ENCODE measurements around the gene PXK.

PXK gene

GRCh38 chr3:58408906-58409305, 76.2 kb downstream of the PXK start:
- intact Hi-C loops (cut with DNase I) = no loop called here

GRCh38 chr3:58409663-58410062, 77.0 kb downstream of the PXK start:
- intact Hi-C loops (cut with DNase I) = loop anchor here (10.0 kb wide), 2 partner anchors 125 to 225 kb away; partner anchors contain the start of gene ACOX2
- DNase-seq = no peak

More at GRCh38 chr3:58408906-58409305, 76.2 kb downstream of the PXK start:
- DNase-seq = peak in 1 of 10 donors; percentile 45

GRCh38 chr3:58411036-58411435, 78.3 kb downstream of the PXK start:
- intact Hi-C loops (cut with DNase I) = loop anchor here (10.0 kb wide), 2 partner anchors 124 to 226 kb away; partner anchors contain the start of gene ACOX2
- peak in 1 of 10 donors; percentile 51 for DNase-seq

GRCh38 chr3:58411851-58412830, 79.4 kb downstream of the PXK start:
- no peak for DNase-seq
- intact Hi-C loops (cut with DNase I) = loop anchor here (10.0 kb wide), 2 partner anchors 123 to 227 kb away; partner anchors contain the start of gene ACOX2

- intact Hi-C loops (cut with DNase I) = loop anchor here (2.0 to 10.0 kb wide), 3 partner anchors 82 to 230 kb away; partner anchors contain the start of genes ACOX2 and PXK
- DNase-seq = peak in 3 of 10 donors; percentile 27 to 65 (median 38)
Measured at GRCh38 chr3:58414538-58415197, 82.0 kb downstream of the PXK start.

- DNase-seq = no peak
Measured at GRCh38 chr3:58416191-58416590, 83.5 kb downstream of the PXK start.

GRCh38 chr3:58417075-58417474, 84.4 kb downstream of the PXK start:
- intact Hi-C loops (cut with DNase I) = loop anchor here (10.0 kb wide), 2 partner anchors 118 to 232 kb away; partner anchors contain the start of gene ACOX2
- DNase-seq = no peak

More at GRCh38 chr3:58416191-58416590, 83.5 kb downstream of the PXK start:
- intact Hi-C loops (cut with DNase I) = loop anchor here (10.0 kb wide), 2 partner anchors 119 to 231 kb away; partner anchors contain the start of gene ACOX2

GRCh38 chr3:58418227-58418626, 85.5 kb downstream of the PXK start:
- DNase-seq = no peak
- intact Hi-C loops (cut with DNase I) = loop anchor here (10.0 kb wide), 2 partner anchors 117 to 233 kb away; partner anchors contain the start of gene ACOX2

GRCh38 chr3:58419780-58420507, 87.3 kb downstream of the PXK start:
- DNase-seq = no peak
- intact Hi-C loops (cut with DNase I) = loop anchor here (10.0 kb wide), 2 partner anchors 115 to 235 kb away; partner anchors contain the start of gene ACOX2

- intact Hi-C loops (cut with DNase I) = no loop called here
Measured at GRCh38 chr3:58421004-58421403, 88.3 kb downstream of the PXK start.

GRCh38 chr3:58422756-58423325, 90.1 kb downstream of the PXK start:
- DNase-seq = peak in 1 of 10 donors; percentile 73
- intact Hi-C loops (cut with DNase I) = no loop called here

More at GRCh38 chr3:58421004-58421403, 88.3 kb downstream of the PXK start:
- peak in 1 of 10 donors; percentile 28 for DNase-seq

- DNase-seq = no peak
- intact Hi-C loops (cut with DNase I) = no loop called here
Measured at GRCh38 chr3:58424613-58425012, 91.9 kb downstream of the PXK start.

- no peak for DNase-seq
Measured at GRCh38 chr3:58425782-58426181, 93.1 kb downstream of the PXK start.

GRCh38 chr3:58427661-58428361, 95.1 kb downstream of the PXK start:
- intact Hi-C loops (cut with DNase I) = no loop called here
- DNase-seq = no peak

More at GRCh38 chr3:58425782-58426181, 93.1 kb downstream of the PXK start:
- intact Hi-C loops (cut with DNase I) = no loop called here

- no peak for DNase-seq
- intact Hi-C loops (cut with DNase I) = no loop called here
Measured at GRCh38 chr3:58429657-58430056, 97.0 kb downstream of the PXK start.

- intact Hi-C loops (cut with DNase I) = no loop called here
- no peak for DNase-seq
Measured at GRCh38 chr3:58432905-58433304, 100.2 kb downstream of the PXK start.

- intact Hi-C loops (cut with DNase I) = loop anchor here (2.0 kb wide), 1 partner anchor 57 kb away; no protein-coding TSS in a partner anchor
- DNase-seq = peak; percentile 86 to 99 (median 92)
Measured at GRCh38 chr3:58433400-58434167, 100.9 kb downstream of the PXK start, which contains the start of gene PDHB. Gene PDHB (minus strand): TSS chr3:58433832. CDS start chr3:58433809, 23 bp downstream.

- intact Hi-C loops (cut with DNase I) = loop anchor here (2.0 kb wide), 1 partner anchor 57 kb away; no protein-coding TSS in a partner anchor
- no peak for DNase-seq
Measured at GRCh38 chr3:58434168-58434504, 101.4 kb downstream of the PXK start.

All from posterior cingulate gyrus (tissue), 11 donors.